Panc1 (cell line): ENCODE results near the gene EBF4.

Experiments used
- POLR2AphosphoS5 ChIP-seq: IDR thresholded peaks from 2 replicates; pipeline ENCODE4 v1.6.1; 2012; ENCODE audit warnings: mild to moderate bottlenecking, low read depth, low read length, moderate library complexity
- TF ChIP-seq, protein P1 (sequence below): fragments of 450-650 bp; IDR thresholded peaks from 2 replicates; pipeline ENCODE4 v1.5.1; 2017; ENCODE audit warnings: mild to moderate bottlenecking

DNA sequence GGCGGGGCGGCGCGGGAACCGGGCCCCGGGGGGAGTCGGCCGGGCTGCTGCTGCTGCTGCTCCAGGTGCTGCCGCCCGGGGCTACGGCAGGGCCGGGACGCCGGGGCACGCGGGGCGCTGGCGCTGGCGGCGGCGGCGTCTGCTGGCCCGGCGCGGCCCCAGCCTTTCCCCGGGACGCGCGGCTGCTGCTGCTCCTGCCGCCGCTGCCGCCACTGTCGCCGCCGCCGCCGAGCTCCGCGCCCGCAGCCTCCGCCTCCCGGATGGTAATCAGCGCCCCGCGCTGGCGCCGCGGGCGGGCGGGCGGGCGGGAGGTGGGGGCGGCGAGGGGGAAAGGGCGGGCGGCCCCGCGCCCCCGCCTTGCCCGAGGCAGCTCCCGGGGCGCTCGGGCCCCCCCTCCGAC is 306 bp downstream of the EBF4 start:
- TF ChIP-seq, protein P1, sequence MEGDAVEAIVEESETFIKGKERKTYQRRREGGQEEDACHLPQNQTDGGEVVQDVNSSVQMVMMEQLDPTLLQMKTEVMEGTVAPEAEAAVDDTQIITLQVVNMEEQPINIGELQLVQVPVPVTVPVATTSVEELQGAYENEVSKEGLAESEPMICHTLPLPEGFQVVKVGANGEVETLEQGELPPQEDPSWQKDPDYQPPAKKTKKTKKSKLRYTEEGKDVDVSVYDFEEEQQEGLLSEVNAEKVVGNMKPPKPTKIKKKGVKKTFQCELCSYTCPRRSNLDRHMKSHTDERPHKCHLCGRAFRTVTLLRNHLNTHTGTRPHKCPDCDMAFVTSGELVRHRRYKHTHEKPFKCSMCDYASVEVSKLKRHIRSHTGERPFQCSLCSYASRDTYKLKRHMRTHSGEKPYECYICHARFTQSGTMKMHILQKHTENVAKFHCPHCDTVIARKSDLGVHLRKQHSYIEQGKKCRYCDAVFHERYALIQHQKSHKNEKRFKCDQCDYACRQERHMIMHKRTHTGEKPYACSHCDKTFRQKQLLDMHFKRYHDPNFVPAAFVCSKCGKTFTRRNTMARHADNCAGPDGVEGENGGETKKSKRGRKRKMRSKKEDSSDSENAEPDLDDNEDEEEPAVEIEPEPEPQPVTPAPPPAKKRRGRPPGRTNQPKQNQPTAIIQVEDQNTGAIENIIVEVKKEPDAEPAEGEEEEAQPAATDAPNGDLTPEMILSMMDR = no peak
- no peak for TF ChIP-seq POLR2AphosphoS5
